Neural cell (in vitro differentiated cells): ENCODE data around the gene LRIF1.

ENCODE experiments used
- EZH2 ChIP-seq: fragments of 200-600, 300-800 bp; shearing (Covaris generic), sonication (generic); IDR thresholded peaks from 2 replicates; pipeline ENCODE4 v1.6.1; 2014; ENCODE audit warnings: antibody characterized with exemption, low read length, borderline replicate concordance, mild to moderate bottlenecking; ENCODE audit not compliant: insufficient read depth, poor library complexity, severe bottlenecking
- POLR2AphosphoS5 ChIP-seq: IDR thresholded peaks from 2 replicates; pipeline ENCODE4 v1.6.1; 2012

GRCh38 chr1:110986407-110986891, 22.7 kb upstream of the LRIF1 start:
- no peak for TF ChIP-seq POLR2AphosphoS5
- no peak for TF ChIP-seq EZH2
